Fibroblast of lung (primary cell): ENCODE data around the gene SNX19. TPM values are rescaled to one million over a fixed set of nuclear protein-coding genes. Genes with fewer than 3 reads are reported as not detected.
"Not testable (repeated sequence)": the region's sequence is repeated elsewhere in the genome, so short reads cannot be mapped to it uniquely, and the experiment has no call there.

ENCODE experiments used
- DNase-seq, 2 donors: peaks; one replicate each; pipeline versions ENCODE4 v3.0.0 to v3.0.0-alpha.2; 2010; ENCODE audit warnings: low read depth in 2 of 2
- H2AFZ ChIP-seq: 2 replicates; pipeline ENCODE4 v1.5.1; 2012; ENCODE audit warnings: low read length, control low read depth, inconsistent platforms
- H3K27ac ChIP-seq: 2 replicates; pipeline ENCODE4 v1.5.1; 2011; ENCODE audit warnings: low read length, control low read depth; ENCODE audit not compliant: insufficient read depth
- H3K27me3 ChIP-seq: 2 replicates; pipeline ENCODE4 v1.5.1; 2011; ENCODE audit warnings: mild to moderate bottlenecking, low read length; ENCODE audit not compliant: control insufficient read depth, insufficient read depth
- H3K36me3 ChIP-seq: 2 replicates; pipeline ENCODE4 v1.5.1; 2011; ENCODE audit warnings: low read length; ENCODE audit not compliant: control insufficient read depth, insufficient read depth
- H3K4me1 ChIP-seq: 2 replicates; pipeline ENCODE4 v1.5.1; 2011; ENCODE audit warnings: low read length; ENCODE audit not compliant: control insufficient read depth, insufficient read depth; ENCODE audit errors: extremely low read depth
- H3K4me2 ChIP-seq: 2 replicates; pipeline ENCODE4 v1.5.1; 2011; ENCODE audit warnings: low read length, control low read depth; ENCODE audit not compliant: insufficient read depth; ENCODE audit errors: extremely low read depth
- H3K4me3 ChIP-seq, 4 experiments: fragments of 200-600 bp in 1 of 4; sonication (generic) in 1 of 4; replicated peaks in 1 of 4; 2 replicates each; pipeline ENCODE4 v1.5.1; 2011 to 2016; ENCODE audit warnings: low read length in 4 of 4, low read depth in 3 of 4, mild to moderate bottlenecking in 3 of 4, control low read depth in 2 of 4, inconsistent platforms in 1 of 4, mixed read lengths in 1 of 4; ENCODE audit not compliant: insufficient read depth in 1 of 4; ENCODE audit errors: control extremely low read depth in 1 of 4
- H3K79me2 ChIP-seq: 2 replicates; pipeline ENCODE4 v1.5.1; 2012; ENCODE audit warnings: mild to moderate bottlenecking, low read length, inconsistent platforms; ENCODE audit not compliant: control insufficient read depth, insufficient read depth
- H3K9ac ChIP-seq: 2 replicates; pipeline ENCODE4 v1.5.1; 2011; ENCODE audit warnings: mild to moderate bottlenecking, low read length, control low read depth; ENCODE audit not compliant: insufficient read depth
- H3K9me3 ChIP-seq: 2 replicates; pipeline ENCODE4 v1.5.1; 2012; ENCODE audit warnings: low read depth, low read length; ENCODE audit not compliant: control insufficient read depth, insufficient read depth
- H4K20me1 ChIP-seq: 2 replicates; pipeline ENCODE4 v1.5.1; 2011; ENCODE audit warnings: low read length; ENCODE audit not compliant: control insufficient read depth, insufficient read depth; ENCODE audit errors: extremely low read depth
- EZH2 ChIP-seq: IDR thresholded peaks from 2 replicates; pipeline ENCODE4 v1.5.1; 2012; ENCODE audit warnings: low read length, control low read depth, mild to moderate bottlenecking; ENCODE audit errors: missing control alignments
- polyA plus RNA-seq, 2 donors: library from polyadenylated mRNA; depleted of rRNA in 1 of 2; stranded (reverse) in 1 of 2; unstranded in 1 of 2; fragments of >200 nt; gene quantifications; 2 replicates each; pipeline ENCODE4 v1.2.1, GENCODE V29; 2011 to 2012; ENCODE audit warnings: missing spikeins in 1 of 2
- total RNA-seq: library from RNA; depleted of rRNA; stranded (reverse); fragments of >200 nt; gene quantifications from 2 replicates; pipeline ENCODE4 v1.2.1, GENCODE V29; 2014
- TF ChIP-seq, protein P1 (sequence below), 2 donors: IDR thresholded peaks in 1 of 2; conservative IDR thresholded peaks in 1 of 2; 1 replicate in 1 of 2; 2 replicates in 1 of 2; pipeline ENCODE4 v1.5.1; 2011 to 2012; ENCODE audit warnings: low read length in 2 of 2, control low read depth in 1 of 2, inconsistent platforms in 1 of 2, low read depth in 1 of 2, mild to moderate bottlenecking in 1 of 2

Gene SNX19
- total and polyA plus RNA-seq, 2 donors (not counting 1 experiment from before 2014, with no cell fraction given) = 76.6 to 91.7 TPM

DNA sequence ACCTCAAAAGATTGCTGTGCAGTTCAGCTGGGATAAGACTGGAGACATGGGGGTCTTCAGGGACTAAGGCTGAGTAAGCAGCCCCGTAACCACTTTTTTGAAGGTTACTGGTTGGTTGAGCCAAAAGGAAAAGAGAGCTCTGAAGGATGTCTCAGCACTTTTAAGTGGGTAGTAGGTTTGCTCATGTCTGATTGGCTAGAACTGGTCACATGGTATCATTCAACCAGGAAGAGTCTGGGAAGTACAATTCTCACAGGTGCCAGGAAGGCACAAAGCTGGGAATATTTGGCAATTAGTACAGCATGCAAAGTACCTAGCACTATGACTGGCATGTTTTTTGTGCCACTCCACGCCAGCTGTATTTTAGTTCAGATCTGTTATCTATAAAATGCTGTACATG lies 58.1 kb downstream of the SNX19 start:
- H3K9me3 ChIP-seq = no peaks in the 10 kb centered on the region
- no peak overlapping the region for H3K9ac ChIP-seq
- H3K4me3 ChIP-seq = no peak overlapping the region
- H4K20me1 ChIP-seq = no peaks in the 10 kb centered on the region
- H2AFZ ChIP-seq = no peak overlapping the region
- no peaks in the 10 kb centered on the region for H3K4me1 ChIP-seq
- H3K79me2 ChIP-seq = no peaks in the 10 kb centered on the region
- TF ChIP-seq EZH2 = no peak
- TF ChIP-seq, protein P1, sequence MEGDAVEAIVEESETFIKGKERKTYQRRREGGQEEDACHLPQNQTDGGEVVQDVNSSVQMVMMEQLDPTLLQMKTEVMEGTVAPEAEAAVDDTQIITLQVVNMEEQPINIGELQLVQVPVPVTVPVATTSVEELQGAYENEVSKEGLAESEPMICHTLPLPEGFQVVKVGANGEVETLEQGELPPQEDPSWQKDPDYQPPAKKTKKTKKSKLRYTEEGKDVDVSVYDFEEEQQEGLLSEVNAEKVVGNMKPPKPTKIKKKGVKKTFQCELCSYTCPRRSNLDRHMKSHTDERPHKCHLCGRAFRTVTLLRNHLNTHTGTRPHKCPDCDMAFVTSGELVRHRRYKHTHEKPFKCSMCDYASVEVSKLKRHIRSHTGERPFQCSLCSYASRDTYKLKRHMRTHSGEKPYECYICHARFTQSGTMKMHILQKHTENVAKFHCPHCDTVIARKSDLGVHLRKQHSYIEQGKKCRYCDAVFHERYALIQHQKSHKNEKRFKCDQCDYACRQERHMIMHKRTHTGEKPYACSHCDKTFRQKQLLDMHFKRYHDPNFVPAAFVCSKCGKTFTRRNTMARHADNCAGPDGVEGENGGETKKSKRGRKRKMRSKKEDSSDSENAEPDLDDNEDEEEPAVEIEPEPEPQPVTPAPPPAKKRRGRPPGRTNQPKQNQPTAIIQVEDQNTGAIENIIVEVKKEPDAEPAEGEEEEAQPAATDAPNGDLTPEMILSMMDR (conservative IDR thresholded peaks at IDR 0.05 in 1 of 2, IDR thresholded peaks at IDR 0.05 in 1 of 2; ENCODE audit: low read depth in 1 of 2, low read length in 2 of 2) = no peak
- no peak overlapping the region for H3K27ac ChIP-seq
- no peak overlapping the region for H3K4me2 ChIP-seq
- no peak for DNase-seq
- no peaks in the 10 kb centered on the region for H3K27me3 ChIP-seq
- no peaks in the 10 kb centered on the region for H3K36me3 ChIP-seq

DNA sequence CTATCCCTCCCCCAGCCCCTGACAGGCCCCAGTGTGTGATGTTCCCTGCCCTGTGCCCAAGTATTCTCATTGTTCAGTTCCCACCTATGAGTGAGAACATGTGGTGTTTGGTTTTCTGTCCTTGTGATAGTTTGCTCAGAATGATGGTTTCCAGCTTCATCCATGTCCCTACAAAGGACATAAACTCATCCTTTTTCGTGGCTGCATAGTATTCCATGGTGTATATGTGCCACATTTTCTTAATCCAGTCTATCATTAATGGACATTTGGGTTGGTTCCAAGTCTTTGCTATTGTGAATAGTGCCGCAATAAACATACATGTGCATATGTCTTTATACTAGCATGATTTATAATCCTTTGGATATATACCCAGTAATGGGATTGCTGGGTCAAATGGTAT lies 60.6 kb downstream of the SNX19 start:
- H3K79me2 ChIP-seq, H3K4me2 ChIP-seq: not testable (repeated sequence)

DNA sequence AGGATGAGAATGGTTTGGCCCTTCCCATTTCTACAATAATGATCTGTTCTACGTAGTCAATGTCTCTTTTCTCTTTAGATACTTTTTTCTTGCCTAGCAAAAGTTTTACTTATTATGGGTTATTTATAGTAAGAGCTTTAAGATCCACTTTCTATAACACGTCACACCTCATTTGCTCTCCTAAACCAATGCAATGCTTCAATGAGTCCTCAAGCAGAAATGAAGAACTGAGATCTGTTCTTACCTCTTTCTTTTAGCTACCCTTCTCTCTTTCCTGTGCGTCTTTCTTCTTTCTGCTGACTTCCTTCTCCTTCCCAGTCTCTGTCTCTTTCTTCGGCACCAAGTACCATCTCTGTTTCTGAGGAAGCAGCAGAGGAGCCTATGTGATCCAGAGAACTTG lies 61.8 kb downstream of the SNX19 start:
- no peak for TF ChIP-seq EZH2
- TF ChIP-seq, protein P1 (conservative IDR thresholded peaks at IDR 0.05 in 1 of 2, IDR thresholded peaks at IDR 0.05 in 1 of 2; ENCODE audit: low read depth in 1 of 2, low read length in 2 of 2) = no peak
- no peak overlapping the region for H3K27ac ChIP-seq
- H3K4me3 ChIP-seq = no peak overlapping the region

More for the DNA sequence above, 60.6 kb downstream of the SNX19 start:
- H3K9me3 ChIP-seq, H3K9ac ChIP-seq, H3K4me1 ChIP-seq, H2AFZ ChIP-seq, H3K27me3 ChIP-seq, DNase-seq, H3K36me3 ChIP-seq, H4K20me1 ChIP-seq, H3K27ac ChIP-seq, H3K4me3 ChIP-seq: not testable (repeated sequence)

More for the DNA sequence above, 61.8 kb downstream of the SNX19 start:
- no peaks in the 10 kb centered on the region for H3K79me2 ChIP-seq
- H3K36me3 ChIP-seq = no peaks in the 10 kb centered on the region
- H3K4me1 ChIP-seq = no peaks in the 10 kb centered on the region
- DNase-seq = no peak
- no peak overlapping the region for H3K4me2 ChIP-seq
- H2AFZ ChIP-seq = no peak overlapping the region
- H3K27me3 ChIP-seq = no peaks in the 10 kb centered on the region
- H3K9me3 ChIP-seq = no peaks in the 10 kb centered on the region
- no peak overlapping the region for H3K9ac ChIP-seq
- no peaks in the 10 kb centered on the region for H4K20me1 ChIP-seq
